Testis (tissue), 5 donors: Measurements from ENCODE around the gene ZC3H15. TPM values are rescaled to one million over a fixed set of nuclear protein-coding genes. Genes with fewer than 3 reads are reported as not detected.
"Not testable (repeated sequence)": the region's sequence is repeated elsewhere in the genome, so short reads cannot be mapped to it uniquely, and the experiment has no call there.

Experiments used
- DNase-seq: peaks from one replicate; pipeline ENCODE4 v3.0.0-alpha.2; 2019
- H3K27ac ChIP-seq, 2 donors: fragments of 200-600 bp; sonication (generic); one replicate each; pipeline ENCODE4 v1.5.1; 2019
- H3K27me3 ChIP-seq: fragments of 200-600 bp; sonication (generic); one replicate; pipeline ENCODE4 v1.5.1; 2019
- H3K36me3 ChIP-seq: fragments of 200-600 bp; sonication (generic); one replicate; pipeline ENCODE4 v1.5.1; 2017; ENCODE audit warnings: low read depth; ENCODE audit errors: missing control alignments
- H3K4me1 ChIP-seq: fragments of 200-600 bp; sonication (generic); one replicate; pipeline ENCODE4 v1.5.1; 2019
- H3K4me3 ChIP-seq, 2 donors: fragments of 200-600 bp; sonication (generic); one replicate each; pipeline ENCODE4 v1.5.1; 2017 to 2019
- H3K9me3 ChIP-seq: fragments of 200-600 bp; sonication (generic); one replicate; pipeline ENCODE4 v1.5.1; 2017
- POLR2A ChIP-seq: fragments of 450-650 bp; IDR thresholded peaks from one replicate; pipeline ENCODE4 v1.6.1; 2017; ENCODE audit warnings: antibody characterized with exemption, mild to moderate bottlenecking, moderate library complexity
- WGBS, 2 donors: methylation state at CpG; one replicate each; pipeline ENCODE4 v1.1.5; 2018; 5-methylcytosine and 5-hydroxymethylcytosine counted together
- intact Hi-C: fragments of 100-400 bp; cut with DNase I; formaldehyde crosslinking; loops from one replicate; pipeline ENCODE4 v1.15.1; 2023; ENCODE audit warnings: low total_unique reads
- long read RNA-seq, 2 donors: transcript quantifications; one replicate each; lab custom pipeline, GENCODE V29; 2026
- polyA plus RNA-seq: library from polyadenylated mRNA; stranded (reverse); fragments of 350-450 nt; fragmentation: Illumina TruSeq; extraction: RNeasy Lipid Tissue Mini Kit (QIAGEN cat#74804); gene quantifications from one replicate; pipeline ENCODE4 v1.2.3, GENCODE V29; 2014; ENCODE audit warnings: low read depth, low replicate concordance; ENCODE audit not compliant: insufficient read depth
- total RNA-seq, 2 donors: library from RNA; depleted of rRNA; stranded (reverse); fragments of >200 nt; gene quantifications; one replicate each; pipeline ENCODE4 v1.2.3, GENCODE V29; 2016
- TF ChIP-seq, protein P1 (sequence below), 3 experiments: fragments of 450-650 bp in 2 of 3; fragments of 200-600 bp in 1 of 3; sonication (generic) in 1 of 3; IDR thresholded peaks; one replicate each; pipeline ENCODE4 v1.5.1; 2016 to 2019; ENCODE audit warnings: antibody characterized with exemption in 3 of 3, mild to moderate bottlenecking in 2 of 3, moderate library complexity in 1 of 3

ZC3H15 gene
- total RNA-seq: 10 to 100 TPM; 59.4 to 67.4 TPM
- 36.8 TPM for polyA plus RNA-seq
- long read RNA-seq, donor 1, transcript ZC3H15-201 (10 exons, 2,138 nt): major isoform, 28 of 48 reads
- long read RNA-seq, donor 1, partial matches to known transcripts: 19 of 48 reads
- long read RNA-seq, donor 1, other reads (novel, unspliced or antisense): 0 of 48 reads
- long read RNA-seq, donor 2, transcript ZC3H15-201 (10 exons, 2,138 nt): major isoform, 23 of 58 reads
- long read RNA-seq, donor 2, partial matches to known transcripts: 35 of 58 reads
- long read RNA-seq, donor 2, other reads (novel, unspliced or antisense): 0 of 58 reads

DNA sequence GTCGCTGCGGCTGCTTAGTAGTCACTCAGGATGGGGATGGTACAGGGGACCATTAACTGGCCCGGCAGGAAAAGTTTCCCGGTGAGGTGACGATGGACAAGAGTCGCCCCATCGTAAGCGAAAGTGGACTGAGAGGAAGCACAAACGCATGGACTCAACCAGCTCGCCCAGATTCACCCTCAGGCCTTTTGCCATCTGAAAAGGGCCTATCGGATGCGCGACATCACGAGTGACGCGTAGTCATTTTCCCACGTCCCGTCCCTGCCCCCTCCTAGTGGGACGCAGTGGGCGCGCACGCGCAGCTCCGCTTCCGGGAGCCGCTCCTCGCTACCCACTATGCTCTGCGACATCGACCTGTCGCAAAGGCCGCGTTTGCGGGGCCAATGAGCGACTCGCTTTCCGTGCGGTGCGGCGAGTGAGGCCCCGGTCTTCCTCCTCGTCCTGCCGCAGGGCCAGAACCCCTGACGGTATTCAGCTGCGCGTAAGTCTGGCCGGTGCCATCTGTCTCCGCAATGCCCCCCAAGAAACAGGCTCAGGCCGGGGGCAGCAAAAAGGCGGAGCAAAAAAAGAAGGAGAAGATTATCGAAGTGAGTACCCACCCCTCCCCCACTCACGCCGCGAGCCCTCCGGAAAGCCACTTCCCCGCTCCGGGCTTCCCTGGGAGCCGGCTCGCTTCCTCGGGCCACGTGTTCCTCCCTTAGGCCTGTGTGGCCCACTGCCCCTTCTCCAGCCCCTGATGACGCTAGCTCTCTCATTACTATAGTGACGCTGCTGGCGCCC lies at the start of gene ZC3H15:
TSS of gene ZC3H15 (plus strand) at position 390 of the 780 bp plus-strand sequence. CDS start at position 513, 123 bp downstream.
- Histone ChIP-seq H3K4me3 (peak within 1 kb of the TSS; percentile 89 to 90), H3K27me3 (no peaks in the 10 kb centered on the region), H3K36me3 (no peaks in the 10 kb centered on the region), H3K4me1 (peaks cover 18% of the 10 kb centered on the region), H3K9me3 (no peaks in the 10 kb centered on the region), H3K27ac (peak within 1 kb of the TSS; percentile 92 to 94)
- peak; percentile 96 for DNase-seq
- intact Hi-C loops: no loop called here
- TF ChIP-seq, protein P1, sequence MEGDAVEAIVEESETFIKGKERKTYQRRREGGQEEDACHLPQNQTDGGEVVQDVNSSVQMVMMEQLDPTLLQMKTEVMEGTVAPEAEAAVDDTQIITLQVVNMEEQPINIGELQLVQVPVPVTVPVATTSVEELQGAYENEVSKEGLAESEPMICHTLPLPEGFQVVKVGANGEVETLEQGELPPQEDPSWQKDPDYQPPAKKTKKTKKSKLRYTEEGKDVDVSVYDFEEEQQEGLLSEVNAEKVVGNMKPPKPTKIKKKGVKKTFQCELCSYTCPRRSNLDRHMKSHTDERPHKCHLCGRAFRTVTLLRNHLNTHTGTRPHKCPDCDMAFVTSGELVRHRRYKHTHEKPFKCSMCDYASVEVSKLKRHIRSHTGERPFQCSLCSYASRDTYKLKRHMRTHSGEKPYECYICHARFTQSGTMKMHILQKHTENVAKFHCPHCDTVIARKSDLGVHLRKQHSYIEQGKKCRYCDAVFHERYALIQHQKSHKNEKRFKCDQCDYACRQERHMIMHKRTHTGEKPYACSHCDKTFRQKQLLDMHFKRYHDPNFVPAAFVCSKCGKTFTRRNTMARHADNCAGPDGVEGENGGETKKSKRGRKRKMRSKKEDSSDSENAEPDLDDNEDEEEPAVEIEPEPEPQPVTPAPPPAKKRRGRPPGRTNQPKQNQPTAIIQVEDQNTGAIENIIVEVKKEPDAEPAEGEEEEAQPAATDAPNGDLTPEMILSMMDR (IDR thresholded peaks at IDR 0.05): peak in 1 of 3 experiments; percentile 3
- peak; percentile 67 for TF ChIP-seq POLR2A
- WGBS, 2 donors: 0 to 1% methylated on average over 33 to 63 of the region's 63 CpGs

DNA sequence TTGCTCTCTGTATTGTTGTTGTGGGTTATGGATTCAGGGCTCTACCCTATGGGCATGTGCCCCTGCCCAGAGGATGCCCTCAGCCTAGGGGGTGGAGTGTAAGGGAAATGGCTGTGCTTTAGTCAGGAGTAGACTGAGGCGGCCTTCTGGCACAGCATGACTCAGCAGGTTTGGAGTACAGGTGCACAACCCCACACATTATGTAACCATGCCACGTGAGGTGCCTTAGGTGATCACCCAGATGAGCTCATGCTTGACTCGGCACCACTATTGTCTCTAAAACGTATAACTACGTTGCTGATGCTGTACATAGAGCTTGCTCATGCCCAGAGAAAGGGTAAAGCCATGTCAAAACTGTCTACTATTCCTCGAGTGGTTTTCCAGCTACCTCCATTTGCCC lies 48.3 kb upstream of the ZC3H15 start:
- Histone ChIP-seq H3K4me3 (no peak overlapping the region), H3K27me3 (no peaks in the 10 kb centered on the region), H3K9me3 (no peaks in the 10 kb centered on the region), H3K36me3 (no peaks in the 10 kb centered on the region), H3K27ac (no peak overlapping the region), H3K4me1 (no peaks in the 10 kb centered on the region)
- WGBS, 2 donors: 96 to 97% methylated on average over 6 of the region's 6 CpGs
- intact Hi-C loops: no loop called here
- no peak for DNase-seq
- TF ChIP-seq, protein P1 (IDR thresholded peaks at IDR 0.05): no peak
- TF ChIP-seq POLR2A: no peak

DNA sequence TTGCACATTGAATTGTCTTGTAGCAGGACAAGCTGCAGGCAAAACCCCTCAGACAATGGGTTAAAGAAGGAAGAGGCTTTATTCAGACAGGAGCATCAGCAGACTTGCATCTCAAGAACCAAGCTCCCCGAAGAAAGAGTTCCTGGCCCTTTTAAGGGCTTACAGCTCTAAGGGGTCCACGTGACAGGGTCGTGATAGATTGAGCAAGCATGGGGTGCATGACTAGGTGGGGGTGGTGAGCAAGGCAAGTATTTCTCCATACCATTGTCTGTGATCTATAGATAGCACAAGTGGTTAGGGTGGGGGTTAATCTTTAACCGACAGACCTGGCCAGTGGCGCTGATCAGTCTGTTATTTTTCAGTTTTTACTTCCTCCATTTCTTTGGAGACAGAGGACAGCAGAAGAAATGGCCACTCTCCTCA lies 46.4 kb upstream of the ZC3H15 start:
- H3K4me1 ChIP-seq, H3K27ac ChIP-seq, DNase-seq, H3K4me3 ChIP-seq, intact Hi-C loops, H3K36me3 ChIP-seq, H3K9me3 ChIP-seq, H3K27me3 ChIP-seq: not testable (repeated sequence)
- 89 to 96% methylated on average over 5 of the region's 5 CpGs for WGBS, 2 donors

DNA sequence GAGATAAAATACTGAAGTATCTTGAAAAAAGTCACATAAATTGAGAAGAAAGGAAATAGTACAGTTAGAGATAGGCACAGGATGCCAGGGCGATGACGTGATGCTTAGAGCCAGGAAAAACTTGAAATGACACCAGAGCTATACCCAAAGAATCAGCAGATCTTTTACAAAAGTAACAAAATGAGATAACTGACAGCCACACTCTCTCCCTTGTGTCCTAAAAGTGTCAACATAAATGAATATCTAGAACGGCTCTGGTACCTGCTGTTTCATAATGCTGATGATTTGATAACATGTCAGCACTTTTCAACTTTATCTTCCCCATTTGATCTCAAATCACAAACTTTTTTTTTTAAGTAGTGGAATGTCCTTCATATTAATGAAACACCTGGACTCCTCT lies 45.6 kb upstream of the ZC3H15 start:
- no peaks in the 10 kb centered on the region for H3K27me3 ChIP-seq
- peak; percentile 74 for DNase-seq
- H3K36me3 ChIP-seq: no peaks in the 10 kb centered on the region
- H3K4me3 ChIP-seq: no peak overlapping the region
- no peak overlapping the region for H3K27ac ChIP-seq
- H3K4me1 ChIP-seq: no peaks in the 10 kb centered on the region
- intact Hi-C loops: no loop called here
- no peaks in the 10 kb centered on the region for H3K9me3 ChIP-seq
- WGBS, 2 donors: 58 to 65% methylated on average over 3 of the region's 3 CpGs
- TF ChIP-seq, protein P1 (IDR thresholded peaks at IDR 0.05): no peak
- TF ChIP-seq POLR2A: no peak

DNA sequence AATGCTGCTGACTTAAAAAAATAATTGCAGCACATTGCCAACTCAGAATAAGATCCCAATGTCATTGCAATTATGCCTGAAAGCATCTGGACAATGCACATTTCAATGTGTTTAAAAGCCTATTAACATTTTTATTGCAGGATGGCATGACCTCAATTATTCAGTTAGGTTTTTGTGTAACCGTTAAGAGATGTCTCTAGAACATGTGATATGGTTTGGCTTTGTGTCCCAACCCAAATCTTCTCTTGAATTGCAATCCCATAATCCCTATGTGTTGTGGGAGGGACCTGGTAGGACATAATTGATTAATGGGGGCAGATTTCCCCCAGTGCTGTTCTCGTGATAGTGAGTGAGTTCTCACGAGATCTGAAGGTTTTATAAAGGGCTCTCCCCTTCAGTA lies 43.2 kb upstream of the ZC3H15 start:
- DNase-seq: no peak
- no peak for TF ChIP-seq POLR2A
- TF ChIP-seq, protein P1 (IDR thresholded peaks at IDR 0.05): no peak
- no peak overlapping the region for H3K4me3 ChIP-seq
- no peaks in the 10 kb centered on the region for H3K9me3 ChIP-seq
- H3K36me3 ChIP-seq: no peaks in the 10 kb centered on the region
- intact Hi-C loops: no loop called here
- no peak overlapping the region for H3K27ac ChIP-seq
- no peaks in the 10 kb centered on the region for H3K4me1 ChIP-seq
- H3K27me3 ChIP-seq: no peaks in the 10 kb centered on the region
- WGBS, 2 donors: 78% methylated on average over 3 of the region's 3 CpGs
